GM11168 (cell line): ENCODE data around the gene MRPL27.
"Not testable (repeated sequence)": the region's sequence is repeated elsewhere in the genome, so short reads cannot be mapped to it uniquely, and the experiment has no call there.

Source experiments
- in situ Hi-C: fragments of 300-500 bp; cut with MboI; formaldehyde crosslinking; loops from one replicate; pipeline ENCODE4 v1.12.0; 2022; ENCODE audit warnings: low sequenced_read_pairs; ENCODE audit not compliant: unreplicated experiment

The MRPL27 gene

GRCh38 chr17:50347117-50347893 is 25.7 kb downstream of the MRPL27 start:
- in situ Hi-C loops: no loop called here

- in situ Hi-C loops: no loop called here
Observed at GRCh38 chr17:50346313-50347116, 26.5 kb downstream of the MRPL27 start.

- in situ Hi-C loops: no loop called here
Observed at GRCh38 chr17:50345432-50346312, 27.3 kb downstream of the MRPL27 start, which contains the start of gene XYLT2. Gene XYLT2, plus strand, starts transcription at chr17:50346126. Its CDS starts 15 bp downstream, at chr17:50346141.

GRCh38 chr17:50344731-50345365 is 28.1 kb downstream of the MRPL27 start:
- in situ Hi-C loops: no loop called here

GRCh38 chr17:50339381-50339780 is 33.6 kb downstream of the MRPL27 start:
- in situ Hi-C loops: no loop called here

- in situ Hi-C loops: no loop called here
Observed at GRCh38 chr17:50338645-50339044, 34.3 kb downstream of the MRPL27 start.

- in situ Hi-C loops: no loop called here
Observed at GRCh38 chr17:50337956-50338355, 35.0 kb downstream of the MRPL27 start.

GRCh38 chr17:50333291-50334057 is 39.5 kb downstream of the MRPL27 start:
- in situ Hi-C loops: not testable (repeated sequence)

- in situ Hi-C loops: no loop called here
Observed at GRCh38 chr17:50332196-50332595, 40.8 kb downstream of the MRPL27 start.

- in situ Hi-C loops: no loop called here
Observed at GRCh38 chr17:50331085-50331791, 41.7 kb downstream of the MRPL27 start.

GRCh38 chr17:50330151-50330775 is 42.7 kb downstream of the MRPL27 start:
- in situ Hi-C loops: no loop called here

- in situ Hi-C loops: no loop called here
Observed at GRCh38 chr17:50329716-50330115, 43.3 kb downstream of the MRPL27 start.

GRCh38 chr17:50328363-50329325 is 44.3 kb downstream of the MRPL27 start:
- in situ Hi-C loops: no loop called here

GRCh38 chr17:50326831-50327364 is 46.1 kb downstream of the MRPL27 start:
- in situ Hi-C loops: no loop called here

GRCh38 chr17:50325906-50326305 is 47.1 kb downstream of the MRPL27 start:
- in situ Hi-C loops: no loop called here

GRCh38 chr17:50323060-50323459 is 49.9 kb downstream of the MRPL27 start:
- in situ Hi-C loops: no loop called here

- in situ Hi-C loops: no loop called here
Observed at GRCh38 chr17:50322271-50322670, 50.7 kb downstream of the MRPL27 start.
